ENCODE measurements around the gene GREB1L. TPM values are rescaled to one million over a fixed set of nuclear protein-coding genes. Genes with fewer than 3 reads are reported as not detected.

GREB1L gene
- polyA plus RNA-seq, 1 of the 3 experiments (the other 2 are of a cell fraction): under 0.01 TPM

DNA sequence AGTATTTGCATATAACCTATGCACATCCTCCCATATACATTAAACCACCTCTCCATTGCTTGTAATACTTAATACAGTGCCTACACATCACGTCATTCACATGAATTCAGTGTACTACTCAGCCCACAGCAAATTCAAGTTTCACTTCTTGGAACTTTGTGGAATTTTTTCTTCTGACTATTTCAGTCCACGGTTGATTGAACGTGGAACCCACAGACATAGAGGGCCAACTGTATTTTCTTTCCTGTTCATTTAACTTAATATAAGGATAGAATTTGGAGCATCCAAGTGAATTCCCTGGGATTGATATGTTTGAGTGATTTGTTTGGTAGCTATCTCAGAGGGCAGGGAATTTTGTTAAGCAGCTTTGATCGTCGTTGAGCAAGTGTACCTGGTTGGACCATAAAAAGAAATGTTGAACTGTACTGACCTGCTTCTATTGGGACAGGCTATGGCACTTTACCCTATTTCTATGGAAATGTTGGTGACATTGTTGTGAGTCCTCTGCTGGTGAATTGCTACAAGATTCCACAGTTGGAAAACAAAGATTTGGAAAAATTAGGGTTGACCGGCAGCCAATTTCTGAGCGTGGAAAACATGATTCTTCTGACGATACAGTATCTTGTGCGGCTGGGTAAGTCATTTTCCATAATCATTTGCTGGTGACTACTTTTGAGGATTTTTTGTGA, 201.9 kb downstream of the GREB1L start (continued):
- TF ChIP-seq SIN3A (IDR thresholded peaks at IDR 0.05; ENCODE audit: borderline replicate concordance, low read depth, low read length) (no peak), POLR2AphosphoS5 (IDR thresholded peaks at IDR 0.05; ENCODE audit: low read depth, low read length) (no peak), RCOR1 (IDR thresholded peaks at IDR 0.05; ENCODE audit: low read length) (no peak)
- TF ChIP-seq, protein P1, sequence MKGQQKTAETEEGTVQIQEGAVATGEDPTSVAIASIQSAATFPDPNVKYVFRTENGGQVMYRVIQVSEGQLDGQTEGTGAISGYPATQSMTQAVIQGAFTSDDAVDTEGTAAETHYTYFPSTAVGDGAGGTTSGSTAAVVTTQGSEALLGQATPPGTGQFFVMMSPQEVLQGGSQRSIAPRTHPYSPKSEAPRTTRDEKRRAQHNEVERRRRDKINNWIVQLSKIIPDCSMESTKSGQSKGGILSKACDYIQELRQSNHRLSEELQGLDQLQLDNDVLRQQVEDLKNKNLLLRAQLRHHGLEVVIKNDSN (IDR thresholded peaks at IDR 0.05; ENCODE audit: borderline replicate concordance, low read depth): no peak

DNA sequence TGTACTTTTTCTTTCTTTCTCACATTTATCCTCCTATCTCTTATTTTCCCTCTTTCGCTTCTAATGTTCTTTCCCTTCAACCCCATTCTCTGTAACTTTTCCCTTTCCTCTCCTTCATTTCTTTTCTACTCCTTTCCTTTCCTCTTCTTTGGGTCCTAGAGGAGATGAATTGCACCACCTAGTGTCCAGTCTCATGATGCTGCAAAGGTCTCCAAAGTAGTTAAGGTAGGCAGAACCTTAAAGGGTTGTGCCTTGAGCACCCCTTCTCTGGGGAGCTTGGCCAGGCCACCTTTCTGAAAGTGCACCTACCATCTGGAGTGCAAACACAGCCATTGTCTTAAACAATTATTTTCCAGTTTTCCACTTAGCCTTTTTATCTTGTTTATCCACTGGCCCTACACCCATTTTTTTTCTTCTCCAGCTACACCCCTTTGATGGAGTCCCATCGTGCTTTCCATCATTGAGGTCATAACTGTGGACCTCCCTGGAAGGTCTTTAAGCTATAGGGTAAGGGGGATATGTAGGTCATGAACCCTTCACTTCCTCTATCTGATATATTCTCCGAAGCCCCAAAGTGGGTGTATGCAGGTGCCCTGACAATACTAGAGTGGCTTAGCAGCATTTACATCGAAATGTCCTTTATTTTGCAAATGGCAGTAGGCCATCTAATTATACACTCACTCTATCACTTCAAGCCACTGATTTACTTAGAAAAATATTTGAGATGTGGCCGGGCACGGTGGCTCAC, 202.6 kb downstream of the GREB1L start:
- no peak overlapping the region for H3K9ac ChIP-seq
- no peak overlapping the region for H3K4me2 ChIP-seq
- 38% methylated on average over 6 of the region's 6 CpGs for WGBS (ENCODE audit: low lambda C conversion rate)
- H3K4me3 ChIP-seq (ENCODE audit: low read depth in 2 of 2, low read length in 1 of 2): no peak overlapping the region; a peak in 1 of 4 replicates
- no peaks in the 10 kb centered on the region for H3K4me1 ChIP-seq (ENCODE audit: control insufficient read depth in 1 of 2, insufficient read depth in 2 of 2, low read depth in 1 of 2, low read length in 1 of 2)
- no peak overlapping the region for H2AFZ ChIP-seq (ENCODE audit: low read depth)
- no peaks in the 10 kb centered on the region for H3K79me2 ChIP-seq (ENCODE audit: insufficient read depth)
- ChIA-PET POLR2A (no interaction called here), CTCF (interaction anchor here (0.6 to 3.9 kb wide), 6 partner anchors 9 to 331 kb away, joined by 3 to 27 read pairs (median 6); no protein-coding TSS in a partner anchor)
- H4K20me1 ChIP-seq (ENCODE audit: insufficient read depth): no peaks in the 10 kb centered on the region
- peaks cover 33% of the 10 kb centered on the region; the same call in 1 of the 2 replicates for H3K27me3 ChIP-seq (ENCODE audit: insufficient read depth)
- no peaks in the 10 kb centered on the region for H3K36me3 ChIP-seq (replicated peaks in 1 of 2; ENCODE audit: control insufficient read depth in 1 of 2, insufficient read depth in 2 of 2, low read length in 1 of 2)
- no peaks in the 10 kb centered on the region for H3F3A ChIP-seq (replicated peaks; ENCODE audit: insufficient read depth)
- peak; percentile 33 for DNase-seq
- no peak overlapping the region for H3K27ac ChIP-seq (ENCODE audit: low read depth in 2 of 2, low read length in 1 of 2)
- TF ChIP-seq, protein P2, sequence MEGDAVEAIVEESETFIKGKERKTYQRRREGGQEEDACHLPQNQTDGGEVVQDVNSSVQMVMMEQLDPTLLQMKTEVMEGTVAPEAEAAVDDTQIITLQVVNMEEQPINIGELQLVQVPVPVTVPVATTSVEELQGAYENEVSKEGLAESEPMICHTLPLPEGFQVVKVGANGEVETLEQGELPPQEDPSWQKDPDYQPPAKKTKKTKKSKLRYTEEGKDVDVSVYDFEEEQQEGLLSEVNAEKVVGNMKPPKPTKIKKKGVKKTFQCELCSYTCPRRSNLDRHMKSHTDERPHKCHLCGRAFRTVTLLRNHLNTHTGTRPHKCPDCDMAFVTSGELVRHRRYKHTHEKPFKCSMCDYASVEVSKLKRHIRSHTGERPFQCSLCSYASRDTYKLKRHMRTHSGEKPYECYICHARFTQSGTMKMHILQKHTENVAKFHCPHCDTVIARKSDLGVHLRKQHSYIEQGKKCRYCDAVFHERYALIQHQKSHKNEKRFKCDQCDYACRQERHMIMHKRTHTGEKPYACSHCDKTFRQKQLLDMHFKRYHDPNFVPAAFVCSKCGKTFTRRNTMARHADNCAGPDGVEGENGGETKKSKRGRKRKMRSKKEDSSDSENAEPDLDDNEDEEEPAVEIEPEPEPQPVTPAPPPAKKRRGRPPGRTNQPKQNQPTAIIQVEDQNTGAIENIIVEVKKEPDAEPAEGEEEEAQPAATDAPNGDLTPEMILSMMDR (IDR thresholded peaks at IDR 0.05): peak; percentile 81
- TF ChIP-seq RAD21 (IDR thresholded peaks at IDR 0.05; ENCODE audit: low read length): peak; percentile 61
- peak; percentile 65 for TF ChIP-seq SMC3 (IDR thresholded peaks at IDR 0.05; ENCODE audit: low read depth, low read length)
- TF ChIP-seq NRF1 (IDR thresholded peaks at IDR 0.05; ENCODE audit: low read depth, low read length): no peak
- no peaks in the 10 kb centered on the region for H3K9me3 ChIP-seq
- no peaks in the 10 kb centered on the region for H3K9me2 ChIP-seq

DNA sequence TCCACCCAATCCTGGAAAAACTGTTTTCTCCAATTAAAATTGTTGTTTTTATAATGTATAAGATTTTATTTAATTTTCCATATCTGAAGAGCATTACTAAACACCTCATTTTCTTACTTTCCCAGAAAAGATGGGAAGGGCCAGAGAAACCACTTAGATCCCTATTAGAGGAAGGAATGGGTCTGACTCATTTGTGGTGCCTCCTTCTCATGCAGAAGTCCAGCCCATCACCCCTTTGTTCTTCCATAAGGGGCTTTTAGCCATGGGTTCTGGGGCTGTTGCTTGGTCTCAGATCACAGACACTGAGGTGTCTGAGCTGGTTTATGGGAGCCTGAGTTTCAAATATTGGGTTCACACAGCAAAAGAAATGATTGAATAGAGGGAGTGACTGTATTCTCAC, 206.3 kb downstream of the GREB1L start:
- Histone ChIP-seq H3K36me3 (replicated peaks in 1 of 2; ENCODE audit: control insufficient read depth in 1 of 2, insufficient read depth in 2 of 2, low read length in 1 of 2) (no peaks in the 10 kb centered on the region), H3K9me2 (no peaks in the 10 kb centered on the region), H3K4me3 (ENCODE audit: low read depth in 2 of 2, low read length in 1 of 2) (no peak overlapping the region), H3F3A (replicated peaks; ENCODE audit: insufficient read depth) (no peaks in the 10 kb centered on the region), H3K79me2 (ENCODE audit: insufficient read depth) (no peaks in the 10 kb centered on the region), H4K20me1 (ENCODE audit: insufficient read depth) (no peaks in the 10 kb centered on the region), H3K4me2 (no peak overlapping the region), H2AFZ (ENCODE audit: low read depth) (no peak overlapping the region), H3K4me1 (ENCODE audit: control insufficient read depth in 1 of 2, insufficient read depth in 2 of 2, low read depth in 1 of 2, low read length in 1 of 2) (no peaks in the 10 kb centered on the region; a peak in 1 of 4 replicates), H3K27me3 (ENCODE audit: insufficient read depth) (peaks cover 23% of the 10 kb centered on the region), H3K27ac (ENCODE audit: low read depth in 2 of 2, low read length in 1 of 2) (no peak overlapping the region), H3K9ac (no peak overlapping the region), H3K9me3 (no peaks in the 10 kb centered on the region)
- TF ChIP-seq TAF1 (IDR thresholded peaks at IDR 0.05; ENCODE audit: borderline replicate concordance, low read depth, low read length): no peak
- TF ChIP-seq YY1 (IDR thresholded peaks at IDR 0.05; ENCODE audit: low read depth): no peak
- TF ChIP-seq MXI1 (IDR thresholded peaks at IDR 0.05; ENCODE audit: low read depth, low read length): no peak
- TF ChIP-seq GATA2 (CRISPR knock-in tag; IDR thresholded peaks at IDR 0.05): no peak
- no peak for TF ChIP-seq CHD2 (IDR thresholded peaks at IDR 0.05; ENCODE audit: low read length, partially characterized antibody)
- no peak for TF ChIP-seq GABPA (IDR thresholded peaks at IDR 0.05; ENCODE audit: low read depth)
- no peak for TF ChIP-seq EZH2phosphoT487 (IDR thresholded peaks at IDR 0.05; ENCODE audit: borderline replicate concordance, low read depth)
- no peak for TF ChIP-seq RAD21 (IDR thresholded peaks at IDR 0.05; ENCODE audit: low read length)
- TF ChIP-seq, protein P1 (IDR thresholded peaks at IDR 0.05; ENCODE audit: borderline replicate concordance, low read depth): no peak
- no peak for TF ChIP-seq NRF1 (IDR thresholded peaks at IDR 0.05; ENCODE audit: low read depth, low read length)
- TF ChIP-seq, protein P3, sequence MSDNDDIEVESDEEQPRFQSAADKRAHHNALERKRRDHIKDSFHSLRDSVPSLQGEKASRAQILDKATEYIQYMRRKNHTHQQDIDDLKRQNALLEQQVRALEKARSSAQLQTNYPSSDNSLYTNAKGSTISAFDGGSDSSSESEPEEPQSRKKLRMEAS (IDR thresholded peaks at IDR 0.05; ENCODE audit: low read depth): no peak
- no peak for TF ChIP-seq SMC3 (IDR thresholded peaks at IDR 0.05; ENCODE audit: low read depth, low read length)
- TF ChIP-seq FOXJ3 (CRISPR knock-in tag; IDR thresholded peaks at IDR 0.05): no peak
- TF ChIP-seq RFX5 (IDR thresholded peaks at IDR 0.05; ENCODE audit: low read length): no peak
- no peak for DNase-seq
- POLR2A ChIA-PET: no interaction called here
- CTCF ChIA-PET: no interaction called here

Data from SK-N-SH (cell line).